HG03175 (cell line): Measurements from ENCODE around the gene ANKRD36C.
"Not testable (repeated sequence)": the region's sequence is repeated elsewhere in the genome, so short reads cannot be mapped to it uniquely, and the experiment has no call there.

Experiments used
- ATAC-seq: cut with Tn5 transposase; IDR thresholded peaks from one replicate; pipeline ENCODE4 v1.9.1; 2021; ENCODE audit warnings: mild to moderate bottlenecking, moderate library complexity; ENCODE audit not compliant: unreplicated experiment

ANKRD36C gene

DNA sequence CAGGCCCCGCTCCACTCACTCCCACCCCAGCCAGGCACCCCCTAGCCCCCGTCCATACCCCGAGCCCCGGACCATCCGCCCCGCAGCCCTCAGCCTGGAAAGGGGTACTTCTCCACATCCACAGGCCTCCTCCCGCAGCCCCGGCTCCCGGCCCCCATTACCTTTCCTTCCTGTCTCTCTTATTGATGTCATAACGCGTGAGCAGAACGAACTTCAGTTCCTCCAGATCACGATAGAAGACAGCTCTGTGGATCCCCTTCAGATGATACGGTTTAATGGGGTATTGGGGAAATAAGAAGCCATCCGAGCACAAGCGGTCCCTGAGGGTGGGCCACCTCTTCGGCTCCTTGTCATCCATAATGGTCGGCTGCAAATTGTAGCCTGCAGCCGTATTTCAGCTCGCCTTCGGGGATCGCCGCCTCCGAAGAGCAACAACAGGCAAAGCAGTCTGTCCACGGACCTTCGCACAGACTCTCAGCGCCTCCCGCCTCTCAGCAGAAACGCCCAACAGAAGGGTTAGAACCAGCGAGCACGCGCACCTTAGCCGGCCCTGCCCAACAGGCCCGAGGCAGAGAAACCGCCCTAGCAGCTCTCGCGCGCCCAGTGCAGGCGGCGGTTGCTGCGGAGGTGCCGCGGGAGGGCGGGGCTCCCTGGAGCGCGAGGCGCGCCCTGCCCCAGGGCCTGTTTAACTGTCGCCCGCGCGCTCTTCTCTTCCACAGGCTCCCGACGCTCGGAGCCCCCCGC lies at the start of gene ANKRD36C:
TSS of gene ANKRD36C (minus strand) at position 474 of the 744 bp plus-strand sequence. CDS start at position 358, 116 bp downstream.
- ATAC-seq = peak; percentile 96

DNA sequence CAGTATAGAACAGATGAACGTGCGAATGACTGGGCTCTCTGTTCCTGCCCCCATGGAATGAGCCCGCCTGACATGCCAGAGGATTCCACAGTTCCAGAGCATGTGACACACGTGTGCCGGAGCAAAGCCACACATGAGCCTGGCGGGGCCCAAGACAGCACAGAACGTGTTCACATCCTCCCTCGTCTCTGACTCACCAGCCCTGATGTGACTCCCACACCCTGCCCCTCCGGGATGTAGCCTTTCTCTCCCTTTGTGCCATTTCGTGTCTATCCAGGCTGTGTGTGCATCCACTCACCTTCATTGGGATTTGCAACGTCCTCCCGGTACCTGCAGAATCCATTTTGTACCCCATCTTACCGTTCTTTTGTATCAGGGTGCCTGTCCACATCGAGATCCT lies 43.9 kb upstream of the ANKRD36C start:
- not testable (repeated sequence) for ATAC-seq

DNA sequence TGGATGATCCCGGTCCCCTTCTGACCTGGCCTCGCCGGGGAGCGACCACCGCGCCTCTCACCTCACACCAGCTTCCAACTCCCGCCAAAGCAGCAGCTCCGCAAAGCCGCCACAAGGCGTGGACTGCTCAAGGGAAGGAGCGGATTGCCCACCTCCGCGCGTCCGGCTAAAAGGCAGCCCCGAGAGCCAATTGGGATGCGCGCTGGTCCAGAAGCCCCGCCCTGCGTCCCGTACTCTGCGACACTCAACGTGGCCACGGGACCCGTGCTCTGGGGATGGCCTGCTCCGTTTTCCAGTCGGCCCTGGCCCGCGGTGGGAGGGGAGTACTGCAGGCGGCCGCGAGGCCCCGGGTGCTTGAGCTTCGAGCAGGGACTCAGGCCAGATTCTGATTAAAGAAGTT lies 43.2 kb upstream of the ANKRD36C start, which contains the start of gene GPAT2:
TSS of gene GPAT2 (minus strand) at position 125 of the 400 bp plus-strand sequence. CDS start 2,557 bp downstream, outside the sequence.
- not testable (repeated sequence) for ATAC-seq

DNA sequence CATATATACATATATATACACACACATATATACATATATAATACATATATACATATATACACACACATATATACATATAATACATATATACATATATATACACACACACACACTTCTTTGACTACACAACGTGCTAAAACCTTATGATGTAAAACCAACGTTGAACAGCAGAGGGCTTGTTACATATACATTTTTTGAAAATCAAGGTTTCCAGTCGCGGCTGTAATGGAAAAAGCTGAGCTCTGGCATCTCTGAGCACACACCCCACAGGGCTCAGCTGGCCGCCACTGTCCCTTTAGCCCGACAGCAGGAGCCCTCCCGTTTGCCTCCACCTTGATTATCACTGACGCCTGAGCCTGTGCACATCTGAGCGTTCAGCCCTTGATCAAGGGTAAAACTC lies 42.4 kb upstream of the ANKRD36C start:
- not testable (repeated sequence) for ATAC-seq

DNA sequence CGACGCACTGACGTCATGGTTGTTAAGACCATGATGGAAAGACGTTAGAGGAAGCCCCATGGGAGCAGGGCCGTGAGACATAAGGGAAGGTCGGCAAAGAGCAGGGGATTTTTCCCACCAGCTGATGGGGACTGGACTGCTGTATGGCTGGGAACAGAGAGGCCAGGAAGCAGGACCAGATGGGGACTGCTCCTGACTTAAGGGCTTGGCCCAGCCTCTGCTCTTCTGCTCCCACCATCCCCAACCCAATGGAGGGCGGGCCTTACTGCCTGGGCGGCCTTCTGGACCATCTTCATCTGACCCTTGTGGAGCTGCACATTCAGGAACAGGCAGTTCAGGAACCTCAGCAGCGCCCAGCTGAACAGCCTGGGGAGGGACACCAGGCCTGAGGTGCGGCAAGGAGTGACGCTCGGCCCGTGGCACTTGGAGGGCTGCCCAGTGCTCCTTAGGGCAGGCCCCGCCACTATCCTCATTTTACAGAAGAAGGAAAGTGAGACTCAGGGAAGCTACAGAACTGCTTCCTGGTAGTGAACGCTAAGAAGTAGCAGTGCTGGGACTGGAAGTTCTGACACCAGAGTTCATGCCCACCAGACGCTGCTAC lies 36.2 kb upstream of the ANKRD36C start:
- ATAC-seq = not testable (repeated sequence)

DNA sequence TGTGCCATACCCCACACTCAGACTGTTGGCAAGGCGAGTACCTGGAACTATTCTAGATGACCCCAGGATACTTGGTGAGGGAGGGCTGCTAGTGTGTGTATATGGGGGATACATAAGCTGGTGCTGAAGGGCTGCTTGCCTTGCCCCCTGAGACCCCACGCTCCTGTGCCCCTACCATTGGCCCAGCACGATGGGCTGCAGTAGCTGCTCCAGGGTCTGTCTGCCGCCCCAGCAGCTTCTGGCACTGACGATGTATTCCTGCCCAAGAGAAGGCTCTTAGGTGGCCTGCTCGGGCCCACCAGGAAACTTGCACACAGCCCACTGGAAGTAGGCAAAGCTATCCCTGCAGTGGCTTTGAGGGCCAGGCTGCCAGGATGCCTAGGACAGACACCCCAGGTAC lies 34.1 kb upstream of the ANKRD36C start:
- not testable (repeated sequence) for ATAC-seq

DNA sequence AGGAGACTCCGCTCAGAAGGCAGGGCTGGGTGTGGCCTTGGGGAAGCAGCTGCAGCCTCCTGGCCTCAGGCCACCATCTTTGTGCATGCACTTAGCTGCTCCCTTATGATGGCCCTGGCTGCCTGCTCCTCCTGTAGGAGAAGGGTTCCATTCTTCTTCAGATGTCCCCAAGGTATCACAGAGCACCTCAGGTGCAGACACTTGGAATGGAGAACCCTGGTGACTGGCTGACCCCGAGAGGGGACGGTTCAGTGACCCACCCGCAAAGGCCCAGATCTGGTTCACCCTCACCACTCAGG lies 33.5 kb upstream of the ANKRD36C start:
- ATAC-seq = no peak

DNA sequence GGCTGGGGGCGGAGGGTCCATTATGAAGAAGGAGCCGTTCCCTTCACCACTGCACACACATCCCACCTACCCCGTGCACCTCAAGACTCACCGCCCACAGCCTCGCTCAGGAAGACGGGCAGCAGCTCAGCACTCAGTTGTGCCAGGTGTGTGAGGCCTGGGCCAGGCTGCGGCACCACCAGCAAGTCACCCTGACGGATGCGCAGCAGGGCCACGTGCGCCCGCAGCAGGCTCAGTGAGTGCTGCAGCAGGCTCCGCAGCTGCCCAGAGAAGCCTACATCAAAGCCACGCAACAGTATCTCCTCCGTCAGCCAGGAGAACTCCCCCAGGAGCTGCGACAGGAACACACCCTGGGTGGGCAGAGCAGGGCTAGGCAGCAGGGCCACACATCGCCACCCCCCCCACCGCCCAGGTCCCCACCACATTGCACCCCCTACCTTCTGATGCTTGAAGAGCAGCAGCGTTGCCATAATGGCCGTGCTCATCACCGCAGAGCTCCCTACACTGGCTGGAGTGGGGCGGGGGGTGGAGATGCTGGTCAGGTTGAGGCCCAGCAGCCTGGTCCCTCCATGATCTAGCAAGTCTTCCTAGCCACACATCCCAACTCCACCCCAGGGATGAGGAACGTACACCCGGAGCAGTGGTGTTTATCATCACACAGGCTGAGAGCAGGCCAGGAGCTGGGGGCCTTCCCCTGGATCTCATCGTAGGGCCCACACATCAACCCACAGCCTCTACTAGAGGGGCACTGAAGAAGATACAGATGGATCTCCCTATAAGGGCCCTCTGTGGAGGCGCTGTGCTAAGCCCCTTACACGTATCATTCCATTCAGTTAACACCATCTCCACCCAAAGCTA lies 32.9 kb upstream of the ANKRD36C start:
- no peak for ATAC-seq

DNA sequence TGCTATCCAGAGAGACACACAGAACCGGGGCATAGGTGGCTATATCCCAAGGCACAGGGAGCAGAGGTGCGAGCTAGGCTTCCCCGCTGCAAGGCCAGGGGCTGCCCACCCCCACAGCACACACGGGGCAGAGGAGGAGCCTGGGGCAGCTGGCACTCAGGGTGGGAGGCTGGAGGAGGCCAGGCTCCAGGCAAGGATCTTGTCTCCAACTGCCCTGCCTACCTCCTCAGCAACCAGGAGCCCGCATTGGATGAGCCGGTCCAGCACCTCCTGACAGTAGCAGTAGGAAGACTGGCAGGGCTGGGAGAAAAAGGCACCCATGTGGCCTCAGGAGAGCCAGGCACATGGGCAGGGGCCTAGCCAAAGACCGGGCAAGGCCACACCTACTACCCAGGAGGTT lies 32.1 kb upstream of the ANKRD36C start:
- ATAC-seq = not testable (repeated sequence)

DNA sequence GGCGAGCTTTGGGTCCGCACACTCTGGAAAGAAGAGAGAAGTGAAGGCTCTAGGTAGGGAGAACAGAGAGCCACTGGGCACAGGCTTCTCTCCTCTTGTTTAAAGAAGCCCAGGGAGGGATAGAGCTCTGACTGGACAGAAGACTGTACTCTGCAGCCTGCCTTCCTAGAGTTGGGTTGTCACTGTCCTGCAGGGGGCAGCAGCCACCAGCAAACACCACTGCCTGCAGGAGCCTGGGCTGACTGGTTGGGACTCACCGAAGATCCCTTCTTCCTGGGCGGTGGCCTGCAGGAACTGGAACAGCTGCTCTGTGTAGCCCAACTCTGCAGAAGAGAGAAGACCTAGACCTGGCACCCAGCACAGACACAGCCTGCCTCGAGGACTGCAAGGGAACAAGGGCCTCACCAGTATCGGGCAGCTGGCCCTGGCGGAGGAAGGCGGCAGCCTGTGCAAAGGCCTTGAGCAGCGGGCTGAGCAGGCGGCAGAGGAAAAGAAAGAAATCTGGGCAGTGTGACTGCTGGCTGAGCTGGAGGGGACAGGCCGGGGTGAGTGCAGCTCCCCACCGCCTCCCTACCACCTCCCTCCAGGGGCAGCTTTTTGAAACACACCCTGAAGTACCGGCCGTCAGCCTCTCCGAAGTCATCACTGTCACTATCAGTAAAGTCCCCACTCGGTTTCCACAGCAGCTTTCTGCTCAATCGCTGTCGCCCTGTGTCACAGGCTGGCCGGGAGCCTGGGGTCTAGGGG lies 31.2 kb upstream of the ANKRD36C start:
- peak; percentile 81 for ATAC-seq

DNA sequence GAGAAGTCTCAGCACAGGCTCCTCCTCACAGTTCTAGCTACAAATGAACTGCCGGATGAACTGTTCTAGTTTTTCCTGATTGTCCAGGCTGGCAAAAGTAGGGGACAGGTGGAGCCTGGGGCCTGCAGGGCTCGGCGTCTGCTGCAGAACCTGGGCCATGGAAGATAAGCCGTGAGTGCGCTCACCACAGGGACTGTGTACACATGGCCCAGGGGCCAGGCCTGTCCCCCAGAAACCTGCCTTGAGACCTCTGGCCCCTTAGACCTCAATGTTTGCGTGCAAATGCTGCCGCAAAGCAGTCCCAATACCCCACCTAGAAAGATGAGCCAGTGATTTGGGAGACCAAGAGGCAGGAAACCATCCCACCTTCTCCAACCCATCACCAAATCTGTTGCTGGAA lies 30.5 kb upstream of the ANKRD36C start:
- ATAC-seq = not testable (repeated sequence)

DNA sequence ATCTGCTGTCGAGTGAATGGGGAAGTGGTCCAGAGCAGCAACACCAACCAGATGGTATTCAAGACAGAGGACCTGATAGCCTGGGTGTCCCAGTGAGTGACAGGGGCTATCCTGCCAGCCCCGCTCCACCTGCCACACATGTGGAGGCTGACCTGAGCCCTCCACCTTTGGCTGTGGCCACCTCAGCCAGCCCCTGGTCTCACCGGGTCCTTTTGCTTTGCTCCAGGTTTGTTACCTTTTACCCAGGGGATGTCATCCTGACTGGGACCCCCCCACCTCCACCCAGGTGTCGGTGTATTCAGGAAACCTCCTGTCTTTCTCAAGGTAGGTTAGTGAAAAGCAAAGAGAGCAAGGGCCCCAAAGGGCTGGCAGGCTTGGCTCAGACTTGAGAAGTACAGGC lies 29.5 kb upstream of the ANKRD36C start:
- not testable (repeated sequence) for ATAC-seq

DNA sequence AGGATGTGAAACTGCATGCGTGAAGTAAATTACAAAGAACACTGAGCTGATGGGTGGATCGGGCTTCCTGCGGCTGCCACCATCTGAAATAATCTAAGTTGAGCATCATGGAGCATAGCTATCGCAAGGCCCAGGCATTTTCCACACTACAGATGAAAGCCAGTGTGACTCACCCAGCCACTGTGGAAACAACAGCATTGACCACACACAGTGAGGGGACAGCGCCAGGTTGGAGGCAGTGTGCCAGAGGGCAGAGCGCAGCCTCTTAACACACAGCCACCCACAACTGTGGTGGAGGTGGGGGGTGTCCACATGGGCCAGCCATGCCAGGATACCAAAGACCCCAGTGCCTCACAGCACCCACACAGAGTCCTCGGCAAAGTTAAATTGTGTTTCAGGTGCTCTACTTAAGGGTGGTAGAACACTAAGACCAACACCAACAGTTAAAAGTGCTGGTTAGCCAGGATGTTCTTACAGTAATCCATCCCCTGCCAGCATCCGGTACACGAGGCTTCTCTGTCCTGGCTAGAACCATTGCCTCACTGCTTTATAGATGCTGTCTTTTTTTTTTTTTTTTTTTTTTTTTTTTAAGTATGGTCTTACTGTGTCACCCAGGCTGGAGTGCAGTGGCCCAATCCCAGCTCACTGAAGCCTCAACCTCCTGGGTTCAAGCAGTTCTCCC lies 28.4 kb upstream of the ANKRD36C start:
- ATAC-seq = not testable (repeated sequence)

DNA sequence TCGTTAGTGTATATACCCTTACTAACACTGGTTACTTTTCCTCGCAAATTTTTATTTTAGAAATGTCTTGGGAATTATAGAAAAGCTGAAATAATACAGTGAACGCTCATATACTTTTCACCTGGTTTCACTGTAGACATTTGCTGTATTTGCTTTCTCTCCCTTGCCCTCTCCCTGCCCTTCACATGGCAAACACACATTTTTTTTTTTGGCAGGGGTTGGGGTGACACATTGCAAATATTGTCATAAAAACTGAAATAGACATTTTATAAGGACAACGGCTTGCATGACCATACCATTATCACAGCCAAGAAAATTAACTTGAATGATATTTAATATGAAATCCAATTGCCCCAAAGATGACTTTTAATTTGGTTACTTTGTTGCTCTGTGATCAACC lies 24.7 kb upstream of the ANKRD36C start:
- not testable (repeated sequence) for ATAC-seq

DNA sequence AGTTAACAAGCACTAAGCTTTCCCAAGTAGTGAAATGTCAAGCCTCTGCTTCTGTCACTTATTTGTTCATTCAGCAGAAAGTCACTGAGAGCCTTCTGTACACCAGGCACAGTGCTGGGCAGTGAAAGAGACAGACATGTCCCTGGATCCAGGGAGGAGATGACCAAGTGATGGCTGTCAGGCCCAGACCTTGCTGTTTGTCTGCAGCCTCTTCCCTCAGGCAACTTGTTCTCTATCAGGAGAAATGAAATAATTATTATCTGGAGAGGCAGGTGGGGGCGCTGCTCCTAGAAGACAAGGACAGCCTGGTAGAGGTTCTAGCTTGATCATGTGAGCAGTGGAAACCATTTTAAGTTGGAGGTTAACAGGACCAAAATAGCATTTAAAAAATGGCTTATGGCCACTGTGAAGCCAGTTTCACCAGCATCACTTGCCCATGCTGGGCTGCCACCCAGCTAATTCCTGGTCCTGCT lies 21.2 kb upstream of the ANKRD36C start:
- ATAC-seq = not testable (repeated sequence)

DNA sequence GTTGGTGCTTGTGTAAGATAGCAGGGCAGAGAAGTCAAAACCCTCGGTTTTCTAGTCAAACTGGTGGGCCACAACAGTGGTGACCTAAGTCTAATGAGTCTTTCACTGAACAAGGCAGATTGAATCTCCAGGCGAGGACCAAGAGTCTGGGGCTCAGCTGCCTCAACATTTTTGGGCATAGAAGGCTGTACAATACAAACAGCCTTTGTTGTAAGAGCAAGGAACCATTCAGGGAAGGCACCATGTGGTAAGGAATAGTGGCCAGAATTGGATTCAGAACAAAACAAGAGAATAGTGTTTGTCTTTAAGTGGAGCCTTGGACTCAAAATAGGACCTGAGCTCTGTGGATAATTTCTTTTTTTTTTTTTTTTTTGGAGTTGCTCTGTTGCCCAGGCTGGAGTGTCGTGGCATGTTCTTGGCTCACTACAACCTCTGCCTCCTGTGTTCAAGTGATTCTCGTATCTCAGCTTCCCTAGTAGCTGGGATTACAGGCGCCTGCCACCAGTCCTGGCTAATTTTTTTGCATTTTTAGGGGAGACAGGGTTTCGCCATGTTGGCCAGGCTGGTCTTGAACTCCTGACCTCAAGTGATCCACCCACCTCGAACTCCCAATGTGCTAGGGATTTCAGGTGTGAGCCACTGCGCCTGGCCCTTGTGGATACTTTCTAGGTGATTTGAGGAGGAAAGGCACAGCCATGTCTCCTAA lies 20.6 kb upstream of the ANKRD36C start:
- ATAC-seq = not testable (repeated sequence)

DNA sequence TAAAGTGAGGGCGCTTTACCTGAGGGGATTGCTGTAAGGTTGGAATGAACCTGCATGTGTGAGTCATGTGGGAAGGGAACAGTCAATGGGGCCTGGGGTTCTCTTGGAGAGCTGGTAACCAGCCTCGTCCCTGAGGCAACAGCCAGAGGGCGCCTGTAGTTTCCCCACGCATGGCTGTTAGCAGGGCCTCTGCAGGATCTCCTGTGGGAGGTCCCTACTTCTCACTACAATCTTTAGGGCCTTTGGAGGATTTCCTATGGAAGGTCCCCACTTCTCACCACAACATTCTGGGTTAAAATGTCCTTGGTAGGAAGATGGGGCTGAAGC lies 19.5 kb upstream of the ANKRD36C start:
- ATAC-seq = not testable (repeated sequence)

DNA sequence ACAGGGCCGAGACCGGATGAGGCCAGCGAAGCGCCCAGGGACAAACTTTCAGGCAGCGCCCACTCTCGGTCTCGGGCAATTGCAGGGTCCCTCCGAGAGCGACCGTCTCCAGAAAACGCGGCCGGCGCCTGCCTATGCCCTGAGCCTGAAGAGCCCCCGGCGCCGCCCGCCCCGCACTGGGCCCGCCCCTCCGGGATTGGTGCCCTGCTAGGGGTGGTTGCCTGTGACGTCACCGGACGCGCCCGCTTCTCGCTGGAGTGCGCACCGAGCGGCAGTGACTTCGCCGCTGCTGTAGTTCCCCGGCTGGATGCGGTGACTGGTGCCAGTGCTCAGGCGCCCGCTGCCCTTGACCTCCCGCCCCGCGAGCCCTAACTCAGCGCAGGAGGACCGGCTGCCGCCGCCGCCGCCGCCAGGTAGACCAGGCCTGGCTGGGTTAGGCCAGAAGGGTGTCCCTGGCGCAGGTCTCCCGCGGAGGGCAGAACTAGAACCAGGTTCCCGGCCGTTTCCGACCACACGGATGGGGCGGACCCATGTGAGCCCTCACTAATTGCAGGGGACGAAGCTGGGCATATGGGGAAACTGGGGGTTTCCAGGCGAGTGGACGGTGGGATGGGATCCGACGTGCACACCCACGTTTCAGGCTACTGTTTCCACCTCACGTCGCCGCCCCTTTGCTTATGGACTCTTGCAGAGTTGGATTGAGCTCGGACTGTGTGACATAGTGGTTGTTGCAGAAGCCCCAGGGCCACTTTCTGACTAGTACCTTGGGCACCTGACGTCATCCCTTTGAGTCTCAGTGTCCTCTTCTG lies 18.9 kb upstream of the ANKRD36C start:
- ATAC-seq = peak; percentile 97

DNA sequence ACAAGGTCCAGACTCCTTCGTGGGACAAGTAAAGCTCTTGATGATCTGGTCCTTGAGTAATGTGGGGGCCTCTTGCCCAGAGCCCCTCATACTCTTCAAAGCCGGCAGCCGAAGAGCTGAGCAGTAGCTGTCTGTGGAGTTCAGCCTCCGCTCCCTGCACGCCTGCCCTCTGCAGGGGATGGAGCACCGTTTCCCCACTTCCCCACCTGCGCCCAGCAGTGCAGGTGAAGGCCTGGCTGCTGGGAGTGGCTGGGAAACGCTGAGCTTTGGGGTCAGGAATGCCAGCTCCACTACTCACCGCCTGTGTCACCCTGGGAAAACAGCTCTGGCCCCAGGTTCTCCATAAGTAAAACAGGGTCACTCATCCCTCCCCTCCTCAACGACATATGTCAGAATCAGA lies 18.2 kb upstream of the ANKRD36C start:
- ATAC-seq = peak; percentile 2
